PC-9 (cell line): Measurements from ENCODE around the gene GBA3. TPM values are rescaled to one million over a fixed set of nuclear protein-coding genes. Genes with fewer than 3 reads are reported as not detected.

ENCODE experiments used
- BruUV-seq: library from RNA; stranded (reverse); fragments of 400-500 nt; replicated peaks from 2 replicates; lab custom pipeline; 2021; lab: Mats Ljungman, UMichigan
- CTCF ChIA-PET: fragments of 300-600 bp; sonication (Branson Sonifier 250); formaldehyde crosslinking; loops from one replicate; lab custom pipeline; 2022; ENCODE audit warnings: antibody characterized with exemption; lab: Charles Lee
- POLR2A ChIA-PET: fragments of 300-600 bp; sonication (Branson Sonifier 250); formaldehyde crosslinking; loops from one replicate; lab custom pipeline; 2022; ENCODE audit warnings: antibody characterized with exemption; ENCODE audit not compliant: unreplicated experiment; lab: Charles Lee
- DNase-seq, 2 experiments: peaks; one replicate each; pipeline versions ENCODE4 v3.0.0 to v3.0.0-alpha.2; 2015 to 2022; ENCODE audit warnings: mixed read lengths in 1 of 2
- H2AFZ ChIP-seq: fragments of 200-600 bp; sonication (generic); 2 replicates; pipeline ENCODE4 v1.8.1; 2017; ENCODE audit warnings: antibody characterized with exemption
- H3F3A ChIP-seq: fragments of 200-600 bp; sonication (generic); 2 replicates; pipeline ENCODE4 v1.8.1; 2017; ENCODE audit warnings: antibody characterized with exemption, mild to moderate bottlenecking, low read depth; ENCODE audit not compliant: insufficient read depth
- H3K27ac ChIP-seq: fragments of 200-600 bp; sonication (generic); 2 replicates; pipeline ENCODE4 v1.6.1; 2016; ENCODE audit warnings: mixed run types
- H3K27me3 ChIP-seq: fragments of 200-600 bp; sonication (generic); 2 replicates; pipeline ENCODE4 v1.6.1; 2016; ENCODE audit warnings: low read depth, mixed run types; ENCODE audit not compliant: insufficient read depth
- H3K36me3 ChIP-seq: fragments of 200-600 bp; sonication (generic); 2 replicates; pipeline ENCODE4 v1.6.1; 2016; ENCODE audit warnings: low read depth, mixed run types
- H3K4me1 ChIP-seq: fragments of 200-600 bp; sonication (generic); replicated peaks from 2 replicates; pipeline ENCODE4 v1.6.1; 2016; ENCODE audit warnings: mixed run types; ENCODE audit not compliant: insufficient read depth
- H3K4me2 ChIP-seq: fragments of 200-600 bp; sonication (generic); 2 replicates; pipeline ENCODE4 v1.6.1; 2017; ENCODE audit warnings: mixed run types
- H3K4me3 ChIP-seq: fragments of 200-600 bp; sonication (generic); 2 replicates; pipeline ENCODE4 v1.6.1; 2016; ENCODE audit warnings: mixed run types
- H3K79me2 ChIP-seq: fragments of 200-600 bp; sonication (generic); 2 replicates; pipeline ENCODE4 v1.6.1; 2017; ENCODE audit warnings: low read depth, mixed run types
- H3K9me2 ChIP-seq: fragments of 200-600 bp; sonication (generic); 2 replicates; pipeline ENCODE4 v1.8.1; 2017; ENCODE audit warnings: mild to moderate bottlenecking; ENCODE audit not compliant: insufficient read depth
- H3K9me3 ChIP-seq: fragments of 200-600 bp; sonication (generic); 2 replicates; pipeline ENCODE4 v1.8.1; 2016; ENCODE audit warnings: low read depth; ENCODE audit not compliant: insufficient read depth
- H4K20me1 ChIP-seq: fragments of 200-600 bp; sonication (generic); 2 replicates; pipeline ENCODE4 v1.8.1; 2017; ENCODE audit not compliant: insufficient read depth
- CTCF ChIP-seq: fragments of 200-600 bp; sonication (generic); conservative IDR thresholded peaks from 2 replicates; pipeline ENCODE4 v1.6.1; 2017; ENCODE audit warnings: mixed run types, antibody characterized with exemption, mild to moderate bottlenecking, moderate library complexity
- EZH2 ChIP-seq: fragments of 200-600 bp; sonication (generic); IDR thresholded peaks from 2 replicates; pipeline ENCODE4 v1.8.0; 2017; ENCODE audit warnings: antibody characterized with exemption, low read depth
- intact Hi-C: fragments of 100-400 bp; cut with micrococcal nuclease; formaldehyde crosslinking; loops from one replicate; pipeline ENCODE4 v1.10.0; 2022; ENCODE audit not compliant: unreplicated experiment
- total RNA-seq: library from RNA; stranded (reverse); gene quantifications from 2 replicates; pipeline ENCODE4 v1.2.3, GENCODE V29; 2021

Gene GBA3
- total RNA-seq, 1 experiment from 2014 or later = not detected

- POLR2A ChIA-PET = no interaction called here
- DNase-seq = no peak
- TF ChIP-seq CTCF (no peak), EZH2 (no peak)
Observed at GRCh38 chr4:22672944-22673343, 19.8 kb upstream of the GBA3 start.

DNA sequence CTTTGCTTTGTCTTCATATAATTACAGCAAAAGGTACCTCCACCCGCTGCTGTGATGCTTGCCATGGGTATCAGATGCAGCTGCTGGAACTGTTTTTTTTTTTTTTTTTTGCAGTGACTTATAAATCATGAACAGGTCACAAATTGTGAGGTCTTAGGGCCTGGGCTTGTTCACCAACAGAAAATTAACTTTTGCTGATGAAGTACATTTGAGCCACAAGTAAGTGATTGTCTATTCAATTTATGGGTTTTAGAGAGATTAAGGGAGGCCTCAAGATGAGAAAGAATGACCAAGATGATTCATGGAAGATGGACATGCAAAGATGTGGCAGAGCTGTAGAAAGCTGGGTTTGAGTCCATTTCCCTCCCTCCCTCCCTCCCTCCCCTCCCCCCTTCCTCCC is 18.0 kb upstream of the GBA3 start:
- H3K4me2 ChIP-seq = no peak overlapping the region
- no peak overlapping the region for H2AFZ ChIP-seq
- ChIA-PET POLR2A (no interaction called here), CTCF (no interaction called here)
- no peak for DNase-seq
- H3K4me1 ChIP-seq = no peaks in the 10 kb centered on the region
- no peaks in the 10 kb centered on the region for H4K20me1 ChIP-seq
- BruUV-seq = no TSS peak
- TF ChIP-seq CTCF (no peak), EZH2 (no peak)
- intact Hi-C loops = no loop called here
- no peaks in the 10 kb centered on the region for H3K9me3 ChIP-seq
- no peak overlapping the region for H3K27ac ChIP-seq
- no peak overlapping the region for H3K4me3 ChIP-seq
- H3K9me2 ChIP-seq = no peaks in the 10 kb centered on the region
- H3F3A ChIP-seq = no peaks in the 10 kb centered on the region
- H3K36me3 ChIP-seq = no peaks in the 10 kb centered on the region
- no peaks in the 10 kb centered on the region for H3K79me2 ChIP-seq
- no peaks in the 10 kb centered on the region for H3K27me3 ChIP-seq

More at GRCh38 chr4:22672944-22673343, 19.8 kb upstream of the GBA3 start:
- H3K4me3 ChIP-seq = no peak overlapping the region
- no peak overlapping the region for H2AFZ ChIP-seq
- H4K20me1 ChIP-seq = no peaks in the 10 kb centered on the region
- no peaks in the 10 kb centered on the region for H3K9me3 ChIP-seq
- H3K27ac ChIP-seq = no peak overlapping the region
- H3K27me3 ChIP-seq = no peaks in the 10 kb centered on the region
- H3K9me2 ChIP-seq = no peaks in the 10 kb centered on the region
- intact Hi-C loops = no loop called here
- no peak overlapping the region for H3K4me2 ChIP-seq
- no peaks in the 10 kb centered on the region for H3F3A ChIP-seq
- BruUV-seq = no TSS peak
- no peaks in the 10 kb centered on the region for H3K4me1 ChIP-seq
- CTCF ChIA-PET = no interaction called here
- H3K36me3 ChIP-seq = no peaks in the 10 kb centered on the region
- no peaks in the 10 kb centered on the region for H3K79me2 ChIP-seq

GRCh38 chr4:22676063-22676462 is 16.7 kb upstream of the GBA3 start:
- Histone ChIP-seq H3K4me1 (no peaks in the 10 kb centered on the region), H4K20me1 (no peaks in the 10 kb centered on the region), H3F3A (no peaks in the 10 kb centered on the region), H3K4me3 (no peak overlapping the region), H3K4me2 (no peak overlapping the region), H3K9me2 (no peaks in the 10 kb centered on the region), H3K36me3 (no peaks in the 10 kb centered on the region), H3K27me3 (no peaks in the 10 kb centered on the region), H2AFZ (no peak overlapping the region), H3K79me2 (no peaks in the 10 kb centered on the region), H3K27ac (no peak overlapping the region), H3K9me3 (no peaks in the 10 kb centered on the region)
- no peak for DNase-seq
- ChIA-PET POLR2A (interaction anchor here (0.5 to 0.6 kb wide), 2 partner anchors 29 to 118 kb away, joined by 3 to 4 read pairs; no protein-coding TSS in a partner anchor), CTCF (no interaction called here)
- intact Hi-C loops = no loop called here
- BruUV-seq = no TSS peak
- TF ChIP-seq CTCF = no peak
- no peak for TF ChIP-seq EZH2
